KMS-11 (cell line): ENCODE data around the gene PIEZO1.

ENCODE experiments used
- H2AFZ ChIP-seq: fragments of 200-600 bp; sonication (generic); 2 replicates; pipeline ENCODE4 v1.6.1; 2016; ENCODE audit warnings: antibody characterized with exemption, mixed run types, low read depth
- H3K27ac ChIP-seq: fragments of 200-600 bp; sonication (generic); 2 replicates; pipeline ENCODE4 v1.6.1; 2016; ENCODE audit warnings: mild to moderate bottlenecking, mixed run types
- H3K27me3 ChIP-seq: fragments of 200-600 bp; sonication (generic); 2 replicates; pipeline ENCODE4 v1.6.1; 2017; ENCODE audit warnings: mild to moderate bottlenecking, low read depth, mixed run types, moderate library complexity; ENCODE audit not compliant: insufficient read depth
- H3K36me3 ChIP-seq: fragments of 200-600 bp; sonication (generic); 2 replicates; pipeline ENCODE4 v1.6.1; 2017; ENCODE audit warnings: mild to moderate bottlenecking, mixed run types; ENCODE audit not compliant: insufficient read depth
- H3K4me1 ChIP-seq: fragments of 200-600 bp; sonication (generic); 2 replicates; pipeline ENCODE4 v1.6.1; 2016; ENCODE audit warnings: mild to moderate bottlenecking, low read depth, mixed run types; ENCODE audit not compliant: poor library complexity, severe bottlenecking
- H3K4me2 ChIP-seq: fragments of 200-600 bp; sonication (generic); 2 replicates; pipeline ENCODE4 v1.7.0; 2016; ENCODE audit warnings: mild to moderate bottlenecking, mixed run types
- H3K4me3 ChIP-seq: fragments of 200-600 bp; sonication (generic); IDR thresholded peaks from 2 replicates; pipeline ENCODE4 v1.6.1; 2017; ENCODE audit warnings: low read depth, low read length, mixed read lengths; ENCODE audit not compliant: insufficient read depth
- H3K79me2 ChIP-seq: fragments of 200-600 bp; sonication (generic); 2 replicates; pipeline ENCODE4 v1.6.1; 2016; ENCODE audit warnings: low read depth, mixed run types; ENCODE audit not compliant: insufficient read depth
- H3K9ac ChIP-seq: fragments of 200-600 bp; sonication (generic); 2 replicates; pipeline ENCODE4 v1.6.1; 2016; ENCODE audit warnings: mild to moderate bottlenecking, mixed run types
- H4K20me1 ChIP-seq: fragments of 200-600 bp; sonication (generic); 2 replicates; pipeline ENCODE4 v1.6.1; 2016; ENCODE audit warnings: mild to moderate bottlenecking, mixed run types; ENCODE audit not compliant: insufficient read depth
- CTCF ChIP-seq: fragments of 200-600 bp; sonication (generic); conservative IDR thresholded peaks from 2 replicates; pipeline ENCODE4 v1.6.1; 2017; ENCODE audit warnings: low read depth, mild to moderate bottlenecking, antibody characterized with exemption, low read length, moderate library complexity, mixed read lengths

PIEZO1 gene

GRCh38 chr16:88822281-88823040 is 37.4 kb upstream of the PIEZO1 start:
- H3K27me3 ChIP-seq, result no peaks in the 10 kb centered on the region

DNA sequence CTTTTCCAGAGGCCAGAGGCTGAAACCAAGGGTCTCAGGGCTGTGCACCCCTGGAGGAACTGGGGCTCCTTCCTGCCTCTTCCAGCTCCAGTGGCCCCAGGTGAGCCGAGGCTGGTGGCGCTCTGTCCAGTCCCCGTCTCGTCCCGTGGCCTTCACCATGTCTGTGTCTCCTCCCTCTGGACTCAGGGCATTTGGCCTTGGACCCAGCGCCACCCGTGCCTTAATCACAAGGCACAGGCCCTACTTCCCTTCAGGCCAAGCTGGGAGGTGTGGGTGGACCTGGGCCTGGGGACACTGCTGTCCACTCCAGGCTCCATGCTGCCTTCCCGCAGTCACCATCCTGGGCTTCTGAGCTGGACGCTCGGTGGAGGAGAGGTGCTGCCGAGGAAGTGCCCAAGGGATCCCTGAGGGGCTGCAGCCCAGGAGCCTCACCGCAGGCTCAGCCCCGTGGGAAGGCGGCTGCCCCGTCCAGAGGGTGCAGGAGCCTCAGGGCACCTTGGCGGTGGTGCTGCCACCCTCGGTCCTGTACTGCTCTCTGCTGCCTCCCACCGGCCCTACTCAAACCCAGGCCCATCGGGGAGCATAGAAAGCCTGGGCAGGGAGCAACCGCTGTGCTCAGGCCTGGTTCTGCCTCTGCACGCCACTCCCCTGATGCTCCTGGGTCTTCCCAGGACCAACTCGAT is 36.3 kb upstream of the PIEZO1 start:
- H3K4me1 ChIP-seq, result no peaks in the 10 kb centered on the region
- no peak for TF ChIP-seq CTCF
- H3K36me3 ChIP-seq, result no peaks in the 10 kb centered on the region
- H2AFZ ChIP-seq, result no peak overlapping the region
- no peak overlapping the region for H3K9ac ChIP-seq
- H3K79me2 ChIP-seq, result no peaks in the 10 kb centered on the region
- H3K27me3 ChIP-seq, result no peaks in the 10 kb centered on the region
- H3K27ac ChIP-seq, result no peak overlapping the region
- H4K20me1 ChIP-seq, result no peaks in the 10 kb centered on the region
- H3K4me3 ChIP-seq, result no peak overlapping the region
- H3K4me2 ChIP-seq, result no peak overlapping the region

More at GRCh38 chr16:88822281-88823040, 37.4 kb upstream of the PIEZO1 start:
- H3K27ac ChIP-seq, result no peak overlapping the region
- H4K20me1 ChIP-seq, result no peaks in the 10 kb centered on the region
- no peak overlapping the region for H3K4me3 ChIP-seq
- no peak overlapping the region for H2AFZ ChIP-seq
- H3K4me2 ChIP-seq, result no peak overlapping the region
- H3K36me3 ChIP-seq, result no peaks in the 10 kb centered on the region
- H3K79me2 ChIP-seq, result no peaks in the 10 kb centered on the region
- no peak overlapping the region for H3K9ac ChIP-seq
- TF ChIP-seq CTCF, result no peak
- H3K4me1 ChIP-seq, result no peaks in the 10 kb centered on the region

DNA sequence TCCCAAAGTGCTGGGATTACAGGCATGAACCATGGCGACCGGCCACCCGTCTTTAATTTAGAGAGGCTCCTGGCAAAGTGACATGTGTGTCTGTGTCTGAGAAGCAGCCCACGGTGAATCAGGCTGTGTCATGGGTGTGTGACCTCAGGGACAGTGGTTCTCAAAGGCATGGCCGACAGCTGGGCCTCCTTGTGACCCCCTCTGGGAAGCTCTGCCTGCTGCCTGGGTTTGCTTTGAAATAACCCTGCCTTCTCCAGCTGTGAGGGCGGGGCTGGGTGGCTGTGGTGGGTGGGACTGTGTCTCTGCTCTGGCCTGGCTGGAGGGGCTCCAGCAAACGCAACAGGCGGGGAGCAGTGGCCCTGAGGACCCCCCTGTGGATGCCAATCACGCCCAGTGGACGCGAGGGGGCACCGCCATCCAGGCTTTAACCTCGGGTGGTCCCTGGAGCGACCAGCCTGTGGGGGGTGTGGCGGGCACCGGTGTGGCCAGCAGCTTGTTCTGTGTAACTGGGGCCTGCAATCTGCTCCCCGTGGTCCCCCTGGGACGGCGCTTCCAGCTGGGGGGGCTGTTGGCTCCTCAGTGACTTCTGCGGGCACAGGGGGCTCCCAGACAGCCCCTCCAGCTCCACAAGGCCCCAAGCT is 35.5 kb upstream of the PIEZO1 start:
- Histone ChIP-seq H3K36me3 (no peaks in the 10 kb centered on the region), H3K27me3 (no peaks in the 10 kb centered on the region), H3K9ac (no peak overlapping the region), H3K79me2 (no peaks in the 10 kb centered on the region), H3K4me3 (no peak overlapping the region), H3K4me2 (no peak overlapping the region), H2AFZ (no peak overlapping the region), H4K20me1 (no peaks in the 10 kb centered on the region), H3K4me1 (peaks cover 4% of the 10 kb centered on the region), H3K27ac (no peak overlapping the region)
- TF ChIP-seq CTCF, result no peak

DNA sequence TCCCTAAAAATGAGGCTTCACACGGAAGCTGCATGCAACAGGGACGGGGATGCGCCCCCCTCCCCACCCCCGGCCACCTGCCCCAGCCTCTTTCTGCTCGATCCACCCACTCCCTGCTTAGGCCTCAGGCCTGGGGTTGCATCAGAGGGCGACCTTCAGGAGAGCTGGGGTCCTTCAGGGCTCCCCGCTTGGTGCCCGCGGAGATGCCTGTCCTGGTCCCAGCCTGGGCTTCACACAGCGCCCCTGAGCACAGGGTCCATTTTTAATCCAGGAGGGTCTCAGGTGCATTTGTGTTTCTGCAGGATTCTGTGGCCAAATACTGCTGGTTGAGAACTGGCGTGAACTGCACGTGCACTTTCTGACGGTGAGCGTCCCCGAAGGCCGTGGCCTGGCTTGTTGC is 34.1 kb upstream of the PIEZO1 start:
- no peak overlapping the region for H3K27ac ChIP-seq
- H3K79me2 ChIP-seq, result no peaks in the 10 kb centered on the region
- no peak overlapping the region for H3K9ac ChIP-seq
- H3K4me3 ChIP-seq, result no peak overlapping the region
- no peak overlapping the region for H2AFZ ChIP-seq
- H3K4me1 ChIP-seq, result peaks cover 4% of the 10 kb centered on the region
- H3K27me3 ChIP-seq, result no peaks in the 10 kb centered on the region
- no peak overlapping the region for H3K4me2 ChIP-seq
- H3K36me3 ChIP-seq, result no peaks in the 10 kb centered on the region
- no peaks in the 10 kb centered on the region for H4K20me1 ChIP-seq
- TF ChIP-seq CTCF, result no peak
